HepG2 (cell line): ENCODE data around the gene PRICKLE2. TPM values are rescaled to one million over a fixed set of nuclear protein-coding genes. Genes with fewer than 3 reads are reported as not detected.

Experiments
- ATAC-seq: fragments of 200-7000 bp; cut with Tn5 transposase; 3 replicates; pipeline ENCODE4 v1.9.1; 2020; ENCODE audit warnings: mild to moderate bottlenecking, moderate library complexity
- BruUV-seq: library from RNA; stranded (reverse); fragments of 400-500 nt; replicated peaks from 2 replicates; lab custom pipeline; 2021; lab: Mats Ljungman, UMichigan
- CTCF ChIA-PET: fragments of 300-600 bp; formaldehyde crosslinking; extraction: SDS; loops from one replicate; lab custom pipeline; 2021; ENCODE audit warnings: low total read pairs, inconsistent platforms, low intra/inter-chr PET ratio; lab: Yijun Ruan, JAX
- POLR2A ChIA-PET: fragments of 350-600 bp; sonication (Branson Sonifier 250); formaldehyde crosslinking; loops from one replicate; lab custom pipeline; 2020; ENCODE audit warnings: antibody characterized with exemption, inconsistent platforms; lab: Yijun Ruan, JAX
- DNase-seq: peaks from one replicate; pipeline ENCODE4 v3.0.0-alpha.2; 2015; ENCODE audit warnings: low spot score
- FAIRE-seq: peaks from 3 replicates; lab custom pipeline; 2011; peaks lifted over from hg19 to GRCh38; lab: Jason Lieb, UNC
- H2AFZ ChIP-seq: one replicate; pipeline ENCODE4 v1.6.1; 2011; ENCODE audit warnings: low read length, inconsistent platforms
- H3K27ac ChIP-seq: fragments of 300-600 bp; 3 replicates; pipeline ENCODE4 v1.8.0; 2011; ENCODE audit warnings: mixed run types, mild to moderate bottlenecking, mixed read lengths, low read length, inconsistent platforms; ENCODE audit not compliant: insufficient read depth; ENCODE audit errors: extremely low read length
- H3K27me3 ChIP-seq, 2 experiments: fragments of 200-600 bp in 1 of 2; 2 replicates in 1 of 2; 3 replicates in 1 of 2; pipeline versions ENCODE4 v1.6.0 to v1.8.0; 2011; ENCODE audit warnings: low read length in 2 of 2, mild to moderate bottlenecking in 2 of 2, moderate library complexity in 2 of 2, inconsistent platforms in 1 of 2; ENCODE audit not compliant: insufficient read depth in 2 of 2, control insufficient read depth in 1 of 2
- H3K36me3 ChIP-seq, 2 experiments: fragments of 200-600 bp in 1 of 2; replicated peaks in 1 of 2; 2 replicates in 1 of 2; 3 replicates in 1 of 2; pipeline versions ENCODE4 v1.5.1 to v1.8.0; 2011; ENCODE audit warnings: low read length in 2 of 2, inconsistent platforms in 1 of 2; ENCODE audit not compliant: insufficient read depth in 2 of 2, control insufficient read depth in 1 of 2
- H3K4me1 ChIP-seq: 2 replicates; pipeline ENCODE4 v1.5.1; 2012; ENCODE audit warnings: low read length, inconsistent platforms; ENCODE audit not compliant: insufficient read depth
- H3K4me2 ChIP-seq: 2 replicates; pipeline ENCODE4 v1.6.0; 2011; ENCODE audit warnings: low read depth, low read length, inconsistent platforms
- H3K4me3 ChIP-seq, 3 experiments: fragments of 200-600 bp in 1 of 3; sonication (generic), shearing (Covaris generic) in 1 of 3; replicated peaks in 1 of 3; 2 replicates each; pipeline ENCODE4 v1.5.1; 2011 to 2016; ENCODE audit warnings: low read length in 3 of 3, inconsistent platforms in 2 of 3, low read depth in 2 of 3, mild to moderate bottlenecking in 2 of 3, control low read depth in 1 of 3, mixed read lengths in 1 of 3; ENCODE audit not compliant: insufficient read depth in 1 of 3
- H3K79me2 ChIP-seq: one replicate; pipeline ENCODE4 v1.6.1; 2011; ENCODE audit warnings: low read length, inconsistent platforms; ENCODE audit not compliant: insufficient read depth
- H3K9ac ChIP-seq: 2 replicates; pipeline ENCODE4 v1.6.0; 2011; ENCODE audit warnings: mild to moderate bottlenecking, low read depth, low read length, inconsistent platforms; ENCODE audit not compliant: insufficient read depth
- H3K9me3 ChIP-seq: 2 replicates; pipeline ENCODE4 v1.5.1; 2012; ENCODE audit warnings: mild to moderate bottlenecking, low read length
- H4K20me1 ChIP-seq: 2 replicates; pipeline ENCODE4 v1.6.0; 2011; ENCODE audit warnings: inconsistent platforms, mild to moderate bottlenecking, low read length, moderate library complexity; ENCODE audit not compliant: insufficient read depth
- CHD2 ChIP-seq: IDR thresholded peaks from 2 replicates; pipeline ENCODE4 v1.6.1; 2011; ENCODE audit warnings: low read depth, low read length, improper control_type of control experiment
- DMTF1 ChIP-seq: sonication (generic); formaldehyde crosslinking; IDR thresholded peaks from 2 replicates; pipeline ENCODE4 v1.4.0; 2020; ENCODE audit warnings: mild to moderate bottlenecking, missing genetic modification reagents
- EHMT2 ChIP-seq: fragments of 200-600 bp; sonication (generic); IDR thresholded peaks from 2 replicates; pipeline ENCODE4 v1.7.0; 2017; ENCODE audit warnings: antibody characterized with exemption, low read depth, low read length, borderline replicate concordance
- NFE2L2 ChIP-seq: fragments of 150-350 bp; IDR thresholded peaks from 2 replicates; pipeline ENCODE4 v1.6.1; 2014; ENCODE audit warnings: low read length
- NFKBIZ ChIP-seq: IDR thresholded peaks from 2 replicates; pipeline ENCODE4 v1.6.1; 2018; ENCODE audit warnings: missing genetic modification reagents, missing compliant biosample characterization
- RNF2 ChIP-seq: fragments of 450-650 bp; conservative IDR thresholded peaks from 2 replicates; pipeline ENCODE4 v1.6.1; 2016; ENCODE audit warnings: low read depth
- SATB2 ChIP-seq: sonication (generic); formaldehyde crosslinking; IDR thresholded peaks from 2 replicates; pipeline ENCODE4 v1.5.0; 2020; ENCODE audit warnings: missing genetic modification reagents
- SIX4 ChIP-seq: sonication (generic); formaldehyde crosslinking; IDR thresholded peaks from 2 replicates; pipeline ENCODE4 v1.4.0; 2020; ENCODE audit warnings: missing genetic modification reagents
- ZBTB25 ChIP-seq: IDR thresholded peaks from 2 replicates; pipeline ENCODE4 v1.6.1; 2018; ENCODE audit warnings: missing genetic modification reagents
- ZNF235 ChIP-seq: sonication (generic); formaldehyde crosslinking; IDR thresholded peaks from 2 replicates; pipeline ENCODE4 v1.8.1; 2023; ENCODE audit warnings: mild to moderate bottlenecking, missing genetic modification reagents, borderline replicate concordance
- ZNF691 ChIP-seq: sonication (generic); formaldehyde crosslinking; IDR thresholded peaks from 2 replicates; pipeline ENCODE4 v1.4.0; 2020; ENCODE audit warnings: missing genetic modification reagents, low read depth, mild to moderate bottlenecking, borderline replicate concordance
- ZNF776 ChIP-seq: sonication (generic); formaldehyde crosslinking; IDR thresholded peaks from 2 replicates; pipeline ENCODE4 v1.4.0; 2020; ENCODE audit warnings: mild to moderate bottlenecking, missing genetic modification reagents
- ZSCAN5A ChIP-seq: sonication (generic); formaldehyde crosslinking; IDR thresholded peaks from 2 replicates; pipeline ENCODE4 v1.8.0; 2022; ENCODE audit warnings: mild to moderate bottlenecking, missing genetic modification reagents, borderline replicate concordance
- WGBS: methylation state at CpG from one replicate; pipeline ENCODE4 v1.1.6; 2017; ENCODE audit warnings: low lambda C conversion rate; 5-methylcytosine and 5-hydroxymethylcytosine counted together
- in situ Hi-C: cut with HindIII; loops from 2 replicates; pipeline ENCODE4 v1.10.0; 2017; ENCODE audit warnings: low pct_unique_long_range_greater_than_20kb; ENCODE audit not compliant: extremely low pct_ligation_motif_present
- intact Hi-C: fragments of 100-400 bp; cut with micrococcal nuclease; formaldehyde crosslinking; loops from one replicate; pipeline ENCODE4 v1.10.0; 2022; ENCODE audit not compliant: unreplicated experiment
- polyA plus RNA-seq, 8 experiments: library from polyadenylated mRNA; depleted of rRNA in 3 of 8; stranded (reverse) in 7 of 8; unstranded in 1 of 8; fragments of >200 nt; fragmentation: Illumina TruSeq in 4 of 8; extraction: Trizol in 4 of 8; gene quantifications; 2 replicates each; pipeline versions ENCODE4 v1.2.1 to v1.2.3, GENCODE V29; 2011 to 2016; ENCODE audit warnings: low read depth in 4 of 8, missing spikeins in 1 of 8, mixed read lengths in 1 of 8; ENCODE audit not compliant: insufficient read depth in 1 of 8
- total RNA-seq, 5 experiments: library from RNA; depleted of rRNA; stranded (reverse); fragments of >200 nt; fragmentation: Illumina TruSeq; extraction: Trizol; gene quantifications; 2 replicates each; pipeline ENCODE4 v1.2.3, GENCODE V29; 2016; ENCODE audit warnings: low read depth in 1 of 5

The PRICKLE2 gene
- total and polyA plus RNA-seq, 2 of the 13 experiments (the other 11 are each of a cell fraction or from before 2014, with no cell fraction given), result 0.01 to 0.07 TPM

- Histone ChIP-seq H3K4me1 (peaks cover 10% of the 10 kb centered on the region), H3K4me2 (no peak overlapping the region), H3K27ac (no peak overlapping the region), H3K36me3 (no peaks in the 10 kb centered on the region), H4K20me1 (no peaks in the 10 kb centered on the region)
- FAIRE-seq, result no peak
- no peak for DNase-seq
- ATAC-seq, result no peak
- CTCF ChIA-PET, result no interaction called here
- POLR2A ChIA-PET, result no interaction called here
- no peak for TF ChIP-seq NFKBIZ (CRISPR knock-in tag)
- no peak for TF ChIP-seq CHD2
- no peak for TF ChIP-seq ZSCAN5A (CRISPR knock-in tag)
- no peak for TF ChIP-seq ZNF776
- TF ChIP-seq SIX4 (CRISPR knock-in tag), result no peak
- no peak for TF ChIP-seq ZNF235
- no peak for TF ChIP-seq SATB2 (CRISPR knock-in tag)
- TF ChIP-seq NFE2L2, result no peak
- TF ChIP-seq ZNF691, result no peak
- no peak for TF ChIP-seq RNF2
- TF ChIP-seq ZBTB25 (CRISPR knock-in tag), result no peak
- no peak for TF ChIP-seq EHMT2
- TF ChIP-seq DMTF1 (CRISPR knock-in tag), result no peak
- TF ChIP-seq, all 625 proteins: peak for 0
- Histone ChIP-seq H3K9ac (no peak overlapping the region), H3K27me3 (no peaks in the 10 kb centered on the region), H3K4me3 (no peak overlapping the region), H3K79me2 (no peaks in the 10 kb centered on the region), H2AFZ (no peak overlapping the region), H3K9me3 (no peaks in the 10 kb centered on the region)
- in situ Hi-C loops, result no loop called here
- 61% methylated on average over 8 of the region's 8 CpGs for WGBS
- intact Hi-C loops, result no loop called here
- BruUV-seq, result no TSS peak
Measured at GRCh38 chr3:64163019-64163754, 62.1 kb downstream of the PRICKLE2 start.
